ENCODE measurements around the gene CHD9.

The CHD9 gene

DNA sequence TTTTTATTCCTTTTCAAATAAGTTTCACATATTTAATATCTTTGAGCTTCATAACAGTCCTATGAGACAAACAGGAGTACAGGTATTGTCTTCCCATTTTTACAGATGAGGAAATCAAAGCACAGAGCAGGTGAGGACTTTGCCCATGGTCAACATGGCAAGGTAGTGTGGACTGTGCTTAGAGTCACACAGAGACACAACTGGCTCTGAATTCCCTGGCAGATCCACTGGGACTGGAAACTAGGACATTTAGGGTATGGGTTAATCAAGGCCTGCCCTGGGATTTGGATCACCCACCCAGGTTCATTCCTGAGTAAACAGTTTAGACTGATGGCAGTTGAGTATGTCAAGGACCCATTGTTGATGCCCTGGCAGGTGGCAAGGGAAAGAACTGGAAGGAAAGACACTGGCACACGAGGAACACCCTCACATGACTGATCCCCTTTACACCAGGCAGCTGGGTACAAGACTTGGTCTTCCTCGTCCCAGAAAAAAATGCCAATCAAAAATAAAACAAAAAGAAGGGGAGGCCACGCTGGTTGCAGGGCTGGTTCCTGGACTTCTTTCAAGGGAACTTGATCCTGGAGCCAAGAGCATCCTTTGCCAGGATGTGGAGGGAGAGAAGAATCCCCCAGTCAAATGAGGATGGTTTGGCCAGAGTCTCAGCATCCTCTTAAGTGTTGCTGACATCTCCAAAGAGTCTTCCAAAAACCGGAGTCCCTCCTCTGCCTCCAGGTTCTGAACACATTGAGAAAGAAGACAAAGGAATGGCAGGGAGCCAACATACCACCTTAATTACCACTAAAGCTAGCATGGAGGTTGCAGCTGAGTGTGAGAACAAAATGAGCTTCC lies 34.9 kb downstream of the CHD9 start:
- no peak overlapping the region for H3K4me3 ChIP-seq (ENCODE audit: low read length)
- DNase-seq (ENCODE audit: low read depth, low spot score), result no peak

DNA sequence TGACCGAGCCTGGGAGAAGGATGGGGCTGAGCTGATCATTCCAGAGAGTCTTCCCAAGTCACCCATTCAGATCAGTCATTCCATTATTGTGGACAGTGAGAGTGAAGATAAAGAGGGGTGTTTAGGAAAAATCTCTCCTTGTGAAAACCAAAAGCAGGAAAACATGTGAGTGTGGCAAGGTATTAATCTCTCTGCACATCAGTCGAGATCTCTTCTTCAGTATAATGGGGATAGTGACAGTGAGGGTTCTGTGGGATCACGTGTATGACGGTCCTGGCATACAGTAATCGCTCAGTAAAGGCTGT lies 35.4 kb downstream of the CHD9 start:
- DNase-seq (ENCODE audit: low read depth, low spot score), result no peak
- no peak overlapping the region for H3K4me3 ChIP-seq (ENCODE audit: low read length)

- DNase-seq (ENCODE audit: low read depth, low spot score), result no peak
These were observed 36.0 kb downstream of the CHD9 start for GRCh38 chr16:53090591-53091411.

GRCh38 chr16:53091466-53092211 lies 36.8 kb downstream of the CHD9 start:
- no peak for DNase-seq (ENCODE audit: low read depth, low spot score)
- no peak overlapping the region for H3K4me3 ChIP-seq (ENCODE audit: low read length)

More at GRCh38 chr16:53090591-53091411, 36.0 kb downstream of the CHD9 start:
- no peak overlapping the region for H3K4me3 ChIP-seq (ENCODE audit: low read length)

DNA sequence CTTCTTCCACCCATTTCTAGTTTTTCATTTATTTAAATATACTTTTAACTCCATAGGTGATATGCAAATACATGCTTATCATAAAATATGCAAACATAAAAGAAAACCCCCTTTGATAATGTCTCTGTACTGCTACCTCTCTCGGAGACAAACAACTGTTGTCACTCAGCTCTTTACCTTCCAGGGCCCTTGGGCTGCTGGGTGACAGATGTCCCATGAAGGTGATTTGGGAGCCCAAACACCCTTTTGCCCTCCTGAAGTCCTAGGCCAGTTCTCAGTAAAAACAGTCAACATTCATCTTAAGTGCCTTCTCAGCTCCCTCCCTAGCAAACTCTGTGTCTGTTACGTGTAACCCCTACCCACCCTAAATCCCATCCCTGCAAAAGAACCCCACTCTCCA lies 37.5 kb downstream of the CHD9 start:
- DNase-seq (ENCODE audit: low read depth, low spot score), result no peak
- no peak overlapping the region for H3K4me3 ChIP-seq (ENCODE audit: low read length)

DNA sequence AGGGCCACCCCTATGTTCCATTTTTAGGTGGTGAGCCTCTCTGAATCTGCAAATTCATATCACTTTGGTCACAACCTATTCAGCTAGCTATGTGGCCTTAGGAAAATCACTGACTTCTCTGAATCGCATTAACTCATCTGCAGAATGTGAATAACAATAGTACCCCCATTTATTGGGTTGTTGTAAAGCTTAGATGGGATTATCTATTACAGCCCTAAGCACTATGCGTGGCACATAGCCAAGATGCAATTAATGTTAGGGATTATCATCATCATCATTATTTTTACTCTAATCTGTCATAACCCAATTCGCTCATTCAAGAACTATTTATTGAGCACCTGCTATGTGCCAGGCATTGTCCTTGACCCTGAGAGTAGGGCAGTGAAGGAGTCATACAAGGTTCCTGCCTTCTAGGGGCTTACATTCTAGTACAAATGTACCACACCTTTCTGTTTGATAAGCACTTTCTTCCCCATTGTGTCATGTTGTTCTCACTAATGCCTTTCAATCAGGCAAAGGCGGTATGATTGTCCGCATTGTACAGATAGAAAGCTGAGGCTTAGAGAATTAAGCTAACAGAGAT lies 38.5 kb downstream of the CHD9 start:
- no peak overlapping the region for H3K4me3 ChIP-seq (ENCODE audit: low read length)
- no peak for DNase-seq (ENCODE audit: low read depth, low spot score)

DNA sequence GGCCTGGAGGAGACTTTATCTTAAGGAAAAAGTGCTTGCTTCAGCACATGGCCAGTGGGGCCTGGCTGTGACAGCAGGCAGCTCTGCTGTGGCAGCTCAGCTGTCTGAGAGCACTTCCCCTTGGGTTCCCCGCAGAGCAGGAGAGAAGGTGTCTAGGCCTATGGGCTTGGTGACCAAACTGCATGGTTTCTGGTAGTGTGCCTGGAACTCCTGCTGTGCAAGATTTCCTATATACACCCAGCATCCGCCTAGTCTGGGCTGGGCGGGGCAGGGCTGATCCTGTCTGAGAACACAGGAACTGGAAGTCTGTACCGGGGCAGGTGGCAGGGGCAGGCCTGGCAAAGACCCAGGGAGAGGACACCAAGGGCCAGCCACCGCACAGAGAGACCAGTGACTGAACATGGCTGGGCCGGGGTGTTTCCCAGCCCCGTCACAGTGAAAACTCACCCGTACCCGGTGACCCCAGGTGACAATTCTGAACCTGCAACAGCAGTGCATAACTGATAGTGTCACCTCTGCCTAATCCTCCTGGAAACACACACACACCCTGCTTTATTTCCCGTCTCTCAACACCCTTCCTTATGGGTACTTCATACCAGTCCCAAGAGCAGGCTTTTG lies 39.3 kb downstream of the CHD9 start:
- peak; percentile 21 for DNase-seq (ENCODE audit: low read depth, low spot score)
- H3K4me3 ChIP-seq (ENCODE audit: low read length), result no peak overlapping the region

DNA sequence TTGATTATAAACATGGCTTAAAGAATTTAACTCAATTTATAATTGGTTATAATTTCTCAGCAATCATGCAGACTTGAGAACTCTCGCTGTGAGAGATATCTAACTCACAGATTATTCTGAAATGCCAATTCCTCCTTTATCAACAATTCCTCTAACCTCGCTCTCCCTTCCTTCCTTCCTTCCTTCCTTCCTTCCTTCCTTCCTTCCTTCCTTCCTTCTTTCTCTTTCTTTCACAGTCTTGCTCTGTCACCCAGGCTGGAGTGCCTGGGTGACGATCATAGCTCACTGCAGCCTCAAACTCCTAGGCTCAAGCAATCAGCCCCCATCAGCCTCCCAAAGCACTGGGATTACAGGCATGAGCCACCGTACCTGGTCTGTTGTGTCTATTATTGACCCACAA lies 42.4 kb downstream of the CHD9 start:
- DNase-seq (ENCODE audit: low read depth, low spot score), result no peak
- no peak overlapping the region for H3K4me3 ChIP-seq (ENCODE audit: low read length)

GRCh38 chr16:53098526-53099317 lies 43.9 kb downstream of the CHD9 start:
- peak overlapping the region; percentile 60 for H3K4me3 ChIP-seq (ENCODE audit: low read length)
- DNase-seq (ENCODE audit: low read depth, low spot score), result peak; percentile 56

GRCh38 chr16:53099318-53100130 lies 44.7 kb downstream of the CHD9 start:
- H3K4me3 ChIP-seq (ENCODE audit: low read length), result peak overlapping the region; percentile 60
- peak; percentile 54 for DNase-seq (ENCODE audit: low read depth, low spot score)

DNA sequence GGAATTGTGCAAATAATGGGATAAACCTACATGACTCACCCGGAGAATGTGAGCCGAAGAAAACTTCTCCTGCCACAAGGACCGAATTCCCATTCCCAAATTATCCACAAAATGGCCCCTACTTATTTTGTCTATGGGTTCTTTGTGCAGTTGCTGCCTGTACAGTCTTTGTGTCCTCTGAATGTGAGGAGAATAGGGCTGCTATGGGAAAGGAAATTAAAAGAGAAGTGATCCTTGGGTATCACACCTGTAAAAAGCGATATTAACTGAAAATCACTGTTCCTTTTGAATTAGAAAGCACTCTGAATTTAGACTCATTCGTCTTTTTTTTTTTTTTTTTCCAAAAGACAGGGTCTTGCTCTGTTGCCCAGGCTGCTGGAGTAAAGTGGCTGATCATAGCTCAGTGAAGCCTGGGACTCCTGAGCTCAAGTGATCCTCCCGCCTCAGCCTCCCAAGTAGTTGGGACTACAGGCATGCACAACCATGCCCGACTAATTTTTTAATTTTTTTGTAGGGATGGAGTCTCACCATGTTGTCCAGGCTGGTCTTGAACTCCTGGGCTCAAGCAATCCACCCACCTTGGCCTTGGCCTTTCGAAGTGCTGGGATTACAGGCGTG lies 45.4 kb downstream of the CHD9 start:
- no peak for DNase-seq (ENCODE audit: low read depth, low spot score)
- peak overlapping the region; percentile 60 for H3K4me3 ChIP-seq (ENCODE audit: low read length)

- no peak for DNase-seq (ENCODE audit: low read depth, low spot score)
- H3K4me3 ChIP-seq (ENCODE audit: low read length), result no peak overlapping the region
These were observed 46.1 kb downstream of the CHD9 start for GRCh38 chr16:53100889-53101288.

- no peak overlapping the region for H3K4me3 ChIP-seq (ENCODE audit: low read length)
- no peak for DNase-seq (ENCODE audit: low read depth, low spot score)
These were observed 49.0 kb downstream of the CHD9 start for GRCh38 chr16:53103811-53104210.

GRCh38 chr16:53105565-53105964 lies 50.8 kb downstream of the CHD9 start:
- DNase-seq (ENCODE audit: low read depth, low spot score), result no peak
- H3K4me3 ChIP-seq (ENCODE audit: low read length), result no peak overlapping the region

DNA sequence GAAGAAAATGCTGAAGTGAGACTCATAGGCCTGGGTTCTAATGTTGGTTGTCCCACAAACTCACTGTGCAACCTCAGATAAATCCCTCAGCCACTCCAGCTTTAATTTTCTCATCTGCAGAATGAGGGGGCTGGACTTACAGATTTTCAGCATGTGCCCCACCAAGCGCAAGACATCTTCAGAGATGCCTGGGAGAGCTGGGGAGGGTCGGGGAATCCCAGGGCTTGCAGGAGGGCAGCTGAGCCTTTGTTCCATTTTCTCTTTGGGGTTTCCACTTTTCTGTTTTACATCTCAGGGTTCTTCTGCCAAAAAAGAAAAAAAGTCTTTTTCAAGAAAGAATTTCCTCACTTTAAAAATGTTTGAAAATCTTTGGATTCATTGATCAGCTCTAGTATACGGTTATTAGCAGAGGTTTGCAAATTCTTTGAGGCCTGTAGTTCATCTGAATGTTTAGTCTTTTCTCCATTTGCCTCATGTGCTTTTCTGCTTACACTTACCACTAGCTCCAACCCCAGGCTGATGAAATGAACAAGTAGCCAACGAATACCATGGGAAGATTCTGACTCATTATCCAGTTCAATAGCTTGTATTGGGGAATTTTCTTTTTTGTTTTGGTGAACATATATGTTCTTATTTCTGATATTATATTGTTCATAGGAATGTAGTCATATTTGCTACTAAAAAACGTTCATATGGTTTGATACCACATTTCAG lies 56.4 kb downstream of the CHD9 start:
- H3K4me3 ChIP-seq (ENCODE audit: low read length), result no peak overlapping the region
- DNase-seq (ENCODE audit: low read depth, low spot score), result no peak

- no peak overlapping the region for H3K4me3 ChIP-seq (ENCODE audit: low read length)
- DNase-seq (ENCODE audit: low read depth, low spot score), result no peak
These were observed 57.2 kb downstream of the CHD9 start for GRCh38 chr16:53112015-53112414.

GRCh38 chr16:53115047-53115446 lies 60.3 kb downstream of the CHD9 start:
- DNase-seq (ENCODE audit: low read depth, low spot score), result no peak
- no peak overlapping the region for H3K4me3 ChIP-seq (ENCODE audit: low read length)
